HepG2 (cell line): Measurements from ENCODE around the gene GRIK4. TPM values are rescaled to one million over a fixed set of nuclear protein-coding genes. Genes with fewer than 3 reads are reported as not detected.

Experiments used
- ATAC-seq: fragments of 200-7000 bp; cut with Tn5 transposase; 3 replicates; pipeline ENCODE4 v1.9.1; 2020; ENCODE audit warnings: mild to moderate bottlenecking, moderate library complexity
- BruUV-seq: library from RNA; stranded (reverse); fragments of 400-500 nt; replicated peaks from 2 replicates; lab custom pipeline; 2021; lab: Mats Ljungman, UMichigan
- CTCF ChIA-PET: fragments of 300-600 bp; formaldehyde crosslinking; extraction: SDS; loops from one replicate; lab custom pipeline; 2021; ENCODE audit warnings: low total read pairs, inconsistent platforms, low intra/inter-chr PET ratio; lab: Yijun Ruan, JAX
- POLR2A ChIA-PET: fragments of 350-600 bp; sonication (Branson Sonifier 250); formaldehyde crosslinking; loops from one replicate; lab custom pipeline; 2020; ENCODE audit warnings: antibody characterized with exemption, inconsistent platforms; lab: Yijun Ruan, JAX
- DNase-seq: peaks from one replicate; pipeline ENCODE4 v3.0.0-alpha.2; 2015; ENCODE audit warnings: low spot score
- FAIRE-seq: peaks from 3 replicates; lab custom pipeline; 2011; peaks lifted over from hg19 to GRCh38; lab: Jason Lieb, UNC
- H2AFZ ChIP-seq: one replicate; pipeline ENCODE4 v1.6.1; 2011; ENCODE audit warnings: low read length, inconsistent platforms
- H3K27ac ChIP-seq: fragments of 300-600 bp; 3 replicates; pipeline ENCODE4 v1.8.0; 2011; ENCODE audit warnings: mixed run types, mild to moderate bottlenecking, mixed read lengths, low read length, inconsistent platforms; ENCODE audit not compliant: insufficient read depth; ENCODE audit errors: extremely low read length
- H3K27me3 ChIP-seq, 2 experiments: fragments of 200-600 bp in 1 of 2; 2 replicates in 1 of 2; 3 replicates in 1 of 2; pipeline versions ENCODE4 v1.6.0 to v1.8.0; 2011; ENCODE audit warnings: low read length in 2 of 2, mild to moderate bottlenecking in 2 of 2, moderate library complexity in 2 of 2, inconsistent platforms in 1 of 2; ENCODE audit not compliant: insufficient read depth in 2 of 2, control insufficient read depth in 1 of 2
- H3K36me3 ChIP-seq, 2 experiments: fragments of 200-600 bp in 1 of 2; replicated peaks in 1 of 2; 2 replicates in 1 of 2; 3 replicates in 1 of 2; pipeline versions ENCODE4 v1.5.1 to v1.8.0; 2011; ENCODE audit warnings: low read length in 2 of 2, inconsistent platforms in 1 of 2; ENCODE audit not compliant: insufficient read depth in 2 of 2, control insufficient read depth in 1 of 2
- H3K4me1 ChIP-seq: 2 replicates; pipeline ENCODE4 v1.5.1; 2012; ENCODE audit warnings: low read length, inconsistent platforms; ENCODE audit not compliant: insufficient read depth
- H3K4me2 ChIP-seq: 2 replicates; pipeline ENCODE4 v1.6.0; 2011; ENCODE audit warnings: low read depth, low read length, inconsistent platforms
- H3K4me3 ChIP-seq, 3 experiments: fragments of 200-600 bp in 1 of 3; sonication (generic), shearing (Covaris generic) in 1 of 3; replicated peaks in 1 of 3; 2 replicates each; pipeline ENCODE4 v1.5.1; 2011 to 2016; ENCODE audit warnings: low read length in 3 of 3, inconsistent platforms in 2 of 3, low read depth in 2 of 3, mild to moderate bottlenecking in 2 of 3, control low read depth in 1 of 3, mixed read lengths in 1 of 3; ENCODE audit not compliant: insufficient read depth in 1 of 3
- H3K79me2 ChIP-seq: one replicate; pipeline ENCODE4 v1.6.1; 2011; ENCODE audit warnings: low read length, inconsistent platforms; ENCODE audit not compliant: insufficient read depth
- H3K9ac ChIP-seq: 2 replicates; pipeline ENCODE4 v1.6.0; 2011; ENCODE audit warnings: mild to moderate bottlenecking, low read depth, low read length, inconsistent platforms; ENCODE audit not compliant: insufficient read depth
- H3K9me3 ChIP-seq: 2 replicates; pipeline ENCODE4 v1.5.1; 2012; ENCODE audit warnings: mild to moderate bottlenecking, low read length
- H4K20me1 ChIP-seq: 2 replicates; pipeline ENCODE4 v1.6.0; 2011; ENCODE audit warnings: inconsistent platforms, mild to moderate bottlenecking, low read length, moderate library complexity; ENCODE audit not compliant: insufficient read depth
- CCAR2 ChIP-seq: fragments of 200-400 bp; formaldehyde crosslinking; optimal IDR thresholded peaks from 2 replicates; pipeline ENCODE3; 2018; ENCODE audit warnings: low read depth, mild to moderate bottlenecking, low read length, moderate library complexity
- IRX3 ChIP-seq: sonication (generic); formaldehyde crosslinking; IDR thresholded peaks from 2 replicates; pipeline ENCODE4 v1.8.1; 2023; ENCODE audit warnings: mild to moderate bottlenecking, low read depth, missing genetic modification reagents, borderline replicate concordance
- KDM6A ChIP-seq: IDR thresholded peaks from 2 replicates; pipeline ENCODE4 v1.6.1; 2016; ENCODE audit warnings: low read depth
- SOX13 ChIP-seq, 3 experiments: fragments of 450-650 bp in 1 of 3; sonication (generic) in 1 of 3; formaldehyde crosslinking in 1 of 3; IDR thresholded peaks in 2 of 3; conservative IDR thresholded peaks in 1 of 3; 2 replicates each; pipeline versions ENCODE4 v1.5.0 to v1.6.1; 2016 to 2020; ENCODE audit warnings: antibody characterized with exemption in 1 of 3, mild to moderate bottlenecking in 1 of 3, missing compliant biosample characterization in 1 of 3, missing genetic modification reagents in 1 of 3, moderate library complexity in 1 of 3
- YY1 ChIP-seq: IDR thresholded peaks from 2 replicates; pipeline ENCODE4 v1.6.1; 2011; ENCODE audit warnings: low read length, low read depth, moderate library complexity, mild to moderate bottlenecking; ENCODE audit not compliant: insufficient read depth, insufficient replicate concordance
- ZNF225 ChIP-seq: sonication (generic); formaldehyde crosslinking; IDR thresholded peaks from 2 replicates; pipeline ENCODE4 v1.4.0; 2020; ENCODE audit warnings: mild to moderate bottlenecking, missing genetic modification reagents
- ZNF460 ChIP-seq: sonication (generic); formaldehyde crosslinking; IDR thresholded peaks from 2 replicates; pipeline ENCODE4 v1.5.1; 2020; ENCODE audit warnings: missing genetic modification reagents, mild to moderate bottlenecking, borderline replicate concordance
- ZNF713 ChIP-seq: sonication (generic); formaldehyde crosslinking; IDR thresholded peaks from 2 replicates; pipeline ENCODE4 v1.4.0; 2020; ENCODE audit warnings: mild to moderate bottlenecking, missing genetic modification reagents
- WGBS: methylation state at CpG from one replicate; pipeline ENCODE4 v1.1.6; 2017; ENCODE audit warnings: low lambda C conversion rate; 5-methylcytosine and 5-hydroxymethylcytosine counted together
- in situ Hi-C: cut with HindIII; loops from 2 replicates; pipeline ENCODE4 v1.10.0; 2017; ENCODE audit warnings: low pct_unique_long_range_greater_than_20kb; ENCODE audit not compliant: extremely low pct_ligation_motif_present
- intact Hi-C: fragments of 100-400 bp; cut with micrococcal nuclease; formaldehyde crosslinking; loops from one replicate; pipeline ENCODE4 v1.10.0; 2022; ENCODE audit not compliant: unreplicated experiment
- polyA plus RNA-seq, 8 experiments: library from polyadenylated mRNA; depleted of rRNA in 3 of 8; stranded (reverse) in 7 of 8; unstranded in 1 of 8; fragments of >200 nt; fragmentation: Illumina TruSeq in 4 of 8; extraction: Trizol in 4 of 8; gene quantifications; 2 replicates each; pipeline versions ENCODE4 v1.2.1 to v1.2.3, GENCODE V29; 2011 to 2016; ENCODE audit warnings: low read depth in 4 of 8, missing spikeins in 1 of 8, mixed read lengths in 1 of 8; ENCODE audit not compliant: insufficient read depth in 1 of 8
- total RNA-seq, 5 experiments: library from RNA; depleted of rRNA; stranded (reverse); fragments of >200 nt; fragmentation: Illumina TruSeq; extraction: Trizol; gene quantifications; 2 replicates each; pipeline ENCODE4 v1.2.3, GENCODE V29; 2016; ENCODE audit warnings: low read depth in 1 of 5
- TF ChIP-seq, protein P1 (sequence below): sonication (generic); formaldehyde crosslinking; IDR thresholded peaks from 2 replicates; pipeline ENCODE4 v1.4.0; 2020; ENCODE audit warnings: missing genetic modification reagents

GRIK4 gene
- total and polyA plus RNA-seq, 2 of the 13 experiments (the other 11 are each of a cell fraction or from before 2014, with no cell fraction given) = 0.04 to 0.07 TPM

DNA sequence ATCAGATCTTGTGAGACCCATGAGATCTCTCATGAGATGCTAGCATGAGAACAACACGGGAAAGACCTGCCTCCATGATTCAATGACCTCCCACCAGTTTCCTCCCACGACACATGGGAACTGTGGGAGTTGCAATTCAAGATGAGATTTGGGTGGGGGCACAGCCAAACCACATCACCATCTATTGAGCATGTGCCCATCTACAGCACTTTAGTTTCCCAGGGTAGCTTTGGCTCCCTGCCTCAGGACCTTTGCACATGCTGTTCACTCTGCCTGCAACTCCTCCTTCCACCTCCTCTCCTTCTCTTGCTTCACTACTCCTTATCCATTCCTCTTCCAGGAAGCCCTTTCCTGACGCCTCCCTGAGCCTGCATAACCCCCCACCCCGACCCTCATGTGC lies 17.2 kb downstream of the GRIK4 start:
- POLR2A ChIA-PET = no interaction called here
- Histone ChIP-seq H3K4me1 (peaks cover 33% of the 10 kb centered on the region), H3K4me3 (no peak overlapping the region), H3K79me2 (no peaks in the 10 kb centered on the region), H3K27me3 (peaks cover 3 to 33% of the 10 kb centered on the region in 2 experiments; a peak in 4 of 5 replicates), H3K4me2 (no peak overlapping the region), H4K20me1 (no peaks in the 10 kb centered on the region), H3K9me3 (no peaks in the 10 kb centered on the region), H3K9ac (no peak overlapping the region), H3K27ac (no peak overlapping the region), H3K36me3 (no peaks in the 10 kb centered on the region), H2AFZ (no peak overlapping the region)
- in situ Hi-C loops (no loop called here), intact Hi-C loops (no loop called here)
- CTCF ChIA-PET = no interaction called here
- ATAC-seq = no peak
- TF ChIP-seq ZNF460 (no peak), ZNF225 (no peak), SOX13 (IDR thresholded peaks at IDR 0.05) (no peak), SOX13 (CRISPR knock-in tag; conservative IDR thresholded peaks at IDR 0.05 in 1 of 2, IDR thresholded peaks at IDR 0.05 in 1 of 2) (no peak), IRX3 (CRISPR knock-in tag) (no peak), KDM6A (no peak), YY1 (no peak), CCAR2 (no peak), ZNF713 (CRISPR knock-in tag) (no peak)
- TF ChIP-seq, protein P1, sequence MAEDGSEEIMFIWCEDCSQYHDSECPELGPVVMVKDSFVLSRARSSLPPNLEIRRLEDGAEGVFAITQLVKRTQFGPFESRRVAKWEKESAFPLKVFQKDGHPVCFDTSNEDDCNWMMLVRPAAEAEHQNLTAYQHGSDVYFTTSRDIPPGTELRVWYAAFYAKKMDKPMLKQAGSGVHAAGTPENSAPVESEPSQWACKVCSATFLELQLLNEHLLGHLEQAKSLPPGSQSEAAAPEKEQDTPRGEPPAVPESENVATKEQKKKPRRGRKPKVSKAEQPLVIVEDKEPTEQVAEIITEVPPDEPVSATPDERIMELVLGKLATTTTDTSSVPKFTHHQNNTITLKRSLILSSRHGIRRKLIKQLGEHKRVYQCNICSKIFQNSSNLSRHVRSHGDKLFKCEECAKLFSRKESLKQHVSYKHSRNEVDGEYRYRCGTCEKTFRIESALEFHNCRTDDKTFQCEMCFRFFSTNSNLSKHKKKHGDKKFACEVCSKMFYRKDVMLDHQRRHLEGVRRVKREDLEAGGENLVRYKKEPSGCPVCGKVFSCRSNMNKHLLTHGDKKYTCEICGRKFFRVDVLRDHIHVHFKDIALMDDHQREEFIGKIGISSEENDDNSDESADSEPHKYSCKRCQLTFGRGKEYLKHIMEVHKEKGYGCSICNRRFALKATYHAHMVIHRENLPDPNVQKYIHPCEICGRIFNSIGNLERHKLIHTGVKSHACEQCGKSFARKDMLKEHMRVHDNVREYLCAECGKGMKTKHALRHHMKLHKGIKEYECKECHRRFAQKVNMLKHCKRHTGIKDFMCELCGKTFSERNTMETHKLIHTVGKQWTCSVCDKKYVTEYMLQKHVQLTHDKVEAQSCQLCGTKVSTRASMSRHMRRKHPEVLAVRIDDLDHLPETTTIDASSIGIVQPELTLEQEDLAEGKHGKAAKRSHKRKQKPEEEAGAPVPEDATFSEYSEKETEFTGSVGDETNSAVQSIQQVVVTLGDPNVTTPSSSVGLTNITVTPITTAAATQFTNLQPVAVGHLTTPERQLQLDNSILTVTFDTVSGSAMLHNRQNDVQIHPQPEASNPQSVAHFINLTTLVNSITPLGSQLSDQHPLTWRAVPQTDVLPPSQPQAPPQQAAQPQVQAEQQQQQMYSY (CRISPR knock-in tag) = no peak
- no peak for DNase-seq
- no peak for FAIRE-seq
- no TSS peak for BruUV-seq
- 53% methylated on average over 4 of the region's 4 CpGs for WGBS
